Upper lobe of right lung (tissue), 1 donor: ENCODE data around the gene WDR19. TPM values are rescaled to one million over a fixed set of nuclear protein-coding genes. Genes with fewer than 3 reads are reported as not detected.
A peak's percentile ranks its signal among the peaks of the same experiment; 100 is the strongest.

Experiments used
- ATAC-seq: fragments of 200-7000 bp; cut with Tn5 transposase; one replicate; pipeline ENCODE4 v1.9.1; 2020; ENCODE audit warnings: mild to moderate bottlenecking, moderate library complexity
- DNase-seq: peaks from one replicate; pipeline ENCODE4 v3.0.0-alpha.2; 2020
- H3K27ac ChIP-seq: fragments of 200-600 bp; one replicate; pipeline ENCODE4 v1.8.0; 2022
- H3K27me3 ChIP-seq: fragments of 200-600 bp; one replicate; pipeline ENCODE4 v1.8.0; 2022; ENCODE audit warnings: mild to moderate bottlenecking
- H3K36me3 ChIP-seq: fragments of 200-600 bp; one replicate; pipeline ENCODE4 v1.8.0; 2022
- H3K4me1 ChIP-seq: fragments of 200-600 bp; one replicate; pipeline ENCODE4 v1.8.0; 2022
- H3K4me3 ChIP-seq: fragments of 200-600 bp; one replicate; pipeline ENCODE4 v1.8.0; 2022; ENCODE audit warnings: mild to moderate bottlenecking
- H3K9me3 ChIP-seq: fragments of 200-600 bp; one replicate; pipeline ENCODE4 v1.8.0; 2022
- intact Hi-C: fragments of 100-400 bp; cut with DNase I; formaldehyde crosslinking; loops from one replicate; pipeline ENCODE4 v1.11.0; 2022
- total RNA-seq: library from RNA; stranded (reverse); fragmentation: NEBNext Ultra II Directional; extraction: Animal tissue kit (Norgen Biotek cat#: 25700); gene quantifications from one replicate; pipeline ENCODE4 v1.2.1, GENCODE V29; 2021
- TF ChIP-seq, protein P1 (sequence below): fragments of 200-600 bp; IDR thresholded peaks from one replicate; pipeline ENCODE4 v1.8.0; 2022; ENCODE audit warnings: antibody characterized with exemption
- donor health status: DM: no; HTN: yes; CAD: no; lungs with severe emphysema.

Gene WDR19
- total RNA-seq, 1 donor from 2014 or later: 32.9 TPM

DNA sequence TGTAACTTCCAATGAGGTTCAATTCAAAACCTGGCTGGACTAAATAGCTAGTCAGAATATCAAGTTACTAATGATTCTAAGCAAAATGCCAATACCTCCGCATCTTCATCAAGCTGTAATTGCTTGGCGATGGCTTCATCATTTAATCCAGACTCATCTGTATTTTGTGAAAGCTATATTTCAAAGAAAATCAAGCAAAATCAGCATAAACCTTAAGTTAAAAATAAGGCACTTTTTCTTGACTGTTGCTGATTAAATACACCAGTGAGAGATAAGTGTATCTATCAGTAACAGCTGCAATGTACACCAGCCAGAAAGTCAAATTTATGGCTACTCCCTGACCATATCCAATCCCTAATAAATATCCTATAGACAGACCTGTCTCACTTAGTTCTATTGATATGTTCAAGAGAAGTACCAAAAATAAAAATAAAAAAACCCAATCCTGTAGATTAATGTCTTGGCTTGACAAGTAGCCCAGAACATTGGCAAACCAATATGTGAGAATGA, 144.2 kb downstream of the WDR19 start:
- H3K27me3 ChIP-seq: no peaks in the 10 kb centered on the region
- ATAC-seq: no peak
- no peak overlapping the region for H3K27ac ChIP-seq
- TF ChIP-seq, protein P1, sequence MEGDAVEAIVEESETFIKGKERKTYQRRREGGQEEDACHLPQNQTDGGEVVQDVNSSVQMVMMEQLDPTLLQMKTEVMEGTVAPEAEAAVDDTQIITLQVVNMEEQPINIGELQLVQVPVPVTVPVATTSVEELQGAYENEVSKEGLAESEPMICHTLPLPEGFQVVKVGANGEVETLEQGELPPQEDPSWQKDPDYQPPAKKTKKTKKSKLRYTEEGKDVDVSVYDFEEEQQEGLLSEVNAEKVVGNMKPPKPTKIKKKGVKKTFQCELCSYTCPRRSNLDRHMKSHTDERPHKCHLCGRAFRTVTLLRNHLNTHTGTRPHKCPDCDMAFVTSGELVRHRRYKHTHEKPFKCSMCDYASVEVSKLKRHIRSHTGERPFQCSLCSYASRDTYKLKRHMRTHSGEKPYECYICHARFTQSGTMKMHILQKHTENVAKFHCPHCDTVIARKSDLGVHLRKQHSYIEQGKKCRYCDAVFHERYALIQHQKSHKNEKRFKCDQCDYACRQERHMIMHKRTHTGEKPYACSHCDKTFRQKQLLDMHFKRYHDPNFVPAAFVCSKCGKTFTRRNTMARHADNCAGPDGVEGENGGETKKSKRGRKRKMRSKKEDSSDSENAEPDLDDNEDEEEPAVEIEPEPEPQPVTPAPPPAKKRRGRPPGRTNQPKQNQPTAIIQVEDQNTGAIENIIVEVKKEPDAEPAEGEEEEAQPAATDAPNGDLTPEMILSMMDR: no peak
- intact Hi-C loops: no loop called here
- DNase-seq: no peak
- H3K4me3 ChIP-seq: no peak overlapping the region
- H3K4me1 ChIP-seq: no peaks in the 10 kb centered on the region
- H3K36me3 ChIP-seq: peaks cover 38% of the 10 kb centered on the region
- H3K9me3 ChIP-seq: no peaks in the 10 kb centered on the region

DNA sequence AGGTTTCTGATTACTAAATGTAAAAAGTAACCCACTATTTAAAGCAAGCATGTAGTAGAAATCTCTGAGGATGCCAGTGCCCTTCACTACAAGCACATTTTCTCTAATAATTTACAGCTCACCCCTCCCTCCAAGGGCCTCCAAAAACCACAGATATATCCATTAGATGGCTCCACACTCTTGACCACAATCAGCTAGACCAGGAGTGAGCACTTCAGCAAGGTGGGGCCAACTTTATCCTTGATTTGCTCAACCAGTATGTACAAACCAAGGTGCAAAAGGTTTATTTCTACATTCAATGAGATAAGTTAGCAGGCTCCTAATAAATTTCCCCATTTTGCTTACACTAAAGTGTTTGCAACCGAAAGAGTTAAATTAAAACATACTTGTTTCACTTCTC, 148.0 kb downstream of the WDR19 start:
- Histone ChIP-seq H3K4me1 (no peaks in the 10 kb centered on the region), H3K36me3 (peaks cover 8% of the 10 kb centered on the region), H3K27ac (no peak overlapping the region), H3K4me3 (no peak overlapping the region), H3K27me3 (no peaks in the 10 kb centered on the region), H3K9me3 (no peaks in the 10 kb centered on the region)
- ATAC-seq: peak; percentile 77
- TF ChIP-seq, protein P1: no peak
- no peak for DNase-seq
- intact Hi-C loops: no loop called here

DNA sequence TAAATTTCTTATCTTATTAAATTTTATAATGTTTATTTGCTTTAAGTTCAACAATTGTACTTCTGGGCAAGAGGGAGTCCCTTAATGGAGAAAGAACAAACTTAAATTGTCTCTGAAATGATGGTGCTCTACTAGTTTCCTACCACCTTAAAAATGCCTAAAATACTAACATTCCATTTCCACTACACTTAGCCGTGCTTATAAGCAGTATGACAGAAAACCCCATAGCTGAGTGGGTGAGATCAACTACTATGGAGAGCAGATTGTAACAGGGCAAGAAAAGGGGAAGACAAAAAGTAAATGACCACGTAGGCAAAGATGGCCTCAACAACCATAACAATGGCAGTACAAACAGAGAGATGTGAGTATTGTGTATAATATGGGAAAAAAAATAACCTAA, 148.9 kb downstream of the WDR19 start:
- no peaks in the 10 kb centered on the region for H3K4me1 ChIP-seq
- no peaks in the 10 kb centered on the region for H3K9me3 ChIP-seq
- TF ChIP-seq, protein P1: no peak
- no peak overlapping the region for H3K4me3 ChIP-seq
- intact Hi-C loops: no loop called here
- H3K27me3 ChIP-seq: no peaks in the 10 kb centered on the region
- DNase-seq (no peak), ATAC-seq (no peak)
- no peak overlapping the region for H3K27ac ChIP-seq
- H3K36me3 ChIP-seq: peaks cover 6% of the 10 kb centered on the region

Other genes with a start within 250 kb of the WDR19 start
- 1.2 TPM for gene TMEM156, start 150.1 kb upstream of the WDR19 start, total RNA-seq
- 34.0 TPM for gene KLHL5, start 120.3 kb upstream of the WDR19 start, total RNA-seq
- 55.5 TPM for gene RFC1, start 183.8 kb downstream of the WDR19 start, total RNA-seq
- 0.87 TPM for gene KLB, start 224.4 kb downstream of the WDR19 start, total RNA-seq